Measurements from ENCODE around the gene NLRC4.
"Not testable (repeated sequence)": the region's sequence is repeated elsewhere in the genome, so short reads cannot be mapped to it uniquely, and the experiment has no call there.

DNA sequence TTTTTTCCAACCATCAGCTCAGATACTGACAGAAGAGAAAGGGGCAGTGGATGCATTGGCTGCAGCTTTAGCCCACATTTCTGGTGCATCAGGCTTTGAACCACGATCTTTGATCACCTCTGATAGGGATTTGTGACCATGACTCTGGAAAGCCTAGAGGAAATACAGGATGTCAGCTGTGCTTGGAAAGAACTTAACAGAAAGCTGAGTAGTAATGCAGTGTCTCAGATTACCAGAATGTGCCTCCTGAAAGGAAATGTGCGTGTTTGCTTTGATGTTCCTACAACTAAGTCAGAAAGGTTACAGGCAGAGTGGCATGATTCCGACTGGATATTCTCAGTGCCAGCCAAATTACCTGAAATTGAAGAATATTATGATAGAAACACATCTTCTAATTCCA lies 61.3 kb downstream of the NLRC4 start:
- not testable (repeated sequence) for TF ChIP-seq POLR2AphosphoS5 (IDR thresholded peaks at IDR 0.05; ENCODE audit: low read depth, low read length); POLR2A (IDR thresholded peaks at IDR 0.05; ENCODE audit: low read depth, low read length); TAF1 (IDR thresholded peaks at IDR 0.05; ENCODE audit: borderline replicate concordance, low read depth, low read length)

Data from GM12892 (cell line).